IPS-18a (cell line): Measurements from ENCODE around the gene LHB.

Source experiments
- H3K27ac ChIP-seq: one replicate; pipeline ENCODE4 v1.5.1; 2013; ENCODE audit warnings: low read length
- H3K27me3 ChIP-seq: one replicate; pipeline ENCODE4 v1.6.1; 2013; ENCODE audit warnings: mild to moderate bottlenecking, low read length; ENCODE audit not compliant: control insufficient read depth, insufficient read depth
- H3K36me3 ChIP-seq: one replicate; pipeline ENCODE4 v1.6.1; 2013; ENCODE audit warnings: low read depth, low read length; ENCODE audit not compliant: control insufficient read depth
- H3K4me1 ChIP-seq: one replicate; pipeline ENCODE4 v1.6.1; 2013; ENCODE audit warnings: low read depth, low read length; ENCODE audit not compliant: control insufficient read depth
- H3K4me3 ChIP-seq: one replicate; pipeline ENCODE4 v1.5.1; 2013; ENCODE audit warnings: low read length
- H3K9ac ChIP-seq: one replicate; pipeline ENCODE4 v1.6.1; 2013; ENCODE audit warnings: mild to moderate bottlenecking, low read length, moderate library complexity
- H3K9me3 ChIP-seq: one replicate; pipeline ENCODE4 v1.6.1; 2013; ENCODE audit warnings: low read depth, low read length; ENCODE audit not compliant: control insufficient read depth

LHB gene

GRCh38 chr19:48968813-48969218, 48.1 kb downstream of the LHB start:
- Histone ChIP-seq H3K36me3 (peaks cover 17% of the 10 kb centered on the region), H3K27me3 (no peaks in the 10 kb centered on the region), H3K4me3 (no peak overlapping the region), H3K9me3 (no peaks in the 10 kb centered on the region), H3K4me1 (peaks cover 8% of the 10 kb centered on the region), H3K9ac (no peak overlapping the region), H3K27ac (no peak overlapping the region)

DNA sequence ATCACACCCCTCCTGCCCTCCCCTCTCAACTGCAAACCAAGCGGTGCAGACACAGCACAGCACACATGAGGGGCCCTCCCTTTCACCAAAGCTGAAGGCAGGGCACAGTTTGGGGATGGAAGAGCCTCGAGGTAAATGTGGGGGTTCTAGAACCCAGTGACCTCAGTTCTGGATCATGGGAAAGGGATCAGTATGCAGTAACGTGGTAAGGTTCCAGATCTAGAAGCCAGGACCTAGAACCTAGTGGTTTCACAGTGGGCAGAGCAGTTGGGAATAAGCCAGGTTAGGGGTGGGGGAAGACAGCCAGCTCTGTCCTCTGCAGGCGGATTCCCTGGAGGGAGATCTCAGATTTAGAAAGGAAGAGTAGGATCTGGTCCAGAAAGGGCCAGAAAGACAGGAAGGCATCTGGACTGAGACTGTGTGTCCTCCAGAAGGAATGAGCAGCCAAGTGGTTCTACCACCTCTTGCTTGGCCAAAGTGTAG, 48.7 kb downstream of the LHB start:
- Histone ChIP-seq H3K27me3 (no peaks in the 10 kb centered on the region), H3K9me3 (no peaks in the 10 kb centered on the region), H3K9ac (no peak overlapping the region), H3K4me1 (peaks cover 13% of the 10 kb centered on the region), H3K36me3 (peaks cover 15% of the 10 kb centered on the region), H3K27ac (no peak overlapping the region), H3K4me3 (no peak overlapping the region)

GRCh38 chr19:48967346-48968178, 49.3 kb downstream of the LHB start:
- Histone ChIP-seq H3K9ac (no peak overlapping the region), H3K9me3 (no peaks in the 10 kb centered on the region), H3K27me3 (no peaks in the 10 kb centered on the region), H3K27ac (no peak overlapping the region), H3K4me1 (peaks cover 14% of the 10 kb centered on the region), H3K4me3 (no peak overlapping the region), H3K36me3 (peaks cover 15% of the 10 kb centered on the region)

DNA sequence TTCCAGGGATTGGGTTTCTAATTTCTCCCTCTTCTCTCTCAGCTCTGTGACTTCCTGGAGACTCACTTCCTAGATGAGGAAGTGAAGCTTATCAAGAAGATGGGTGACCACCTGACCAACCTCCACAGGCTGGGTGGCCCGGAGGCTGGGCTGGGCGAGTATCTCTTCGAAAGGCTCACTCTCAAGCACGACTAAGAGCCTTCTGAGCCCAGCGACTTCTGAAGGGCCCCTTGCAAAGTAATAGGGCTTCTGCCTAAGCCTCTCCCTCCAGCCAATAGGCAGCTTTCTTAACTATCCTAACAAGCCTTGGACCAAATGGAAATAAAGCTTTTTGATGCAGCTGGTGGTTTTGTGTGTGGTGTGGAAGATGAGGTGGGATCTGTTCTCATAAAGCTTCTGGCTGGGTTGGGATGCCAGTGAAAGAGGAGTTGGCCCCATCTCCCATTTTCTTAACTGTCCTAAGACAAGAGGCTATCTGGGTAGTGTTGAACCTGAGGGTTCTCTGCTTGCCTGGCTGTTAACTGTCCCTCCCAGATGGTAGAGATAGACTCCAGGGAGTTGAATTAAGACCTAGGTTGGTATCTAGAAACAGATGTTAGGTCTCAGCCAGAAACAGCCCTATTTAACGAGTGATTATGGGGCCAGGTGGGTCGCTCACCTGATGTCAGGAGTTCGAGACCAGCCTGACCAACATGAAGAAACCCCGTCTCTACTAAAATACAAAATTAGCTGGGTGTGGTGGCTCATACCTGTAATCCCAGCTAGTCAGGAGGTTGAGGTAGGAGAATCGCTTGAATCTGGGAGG, 50.1 kb downstream of the LHB start:
- Histone ChIP-seq H3K9ac (no peak overlapping the region), H3K9me3 (no peaks in the 10 kb centered on the region), H3K36me3 (peaks cover 15% of the 10 kb centered on the region), H3K4me1 (peaks cover 14% of the 10 kb centered on the region), H3K27ac (no peak overlapping the region), H3K27me3 (no peaks in the 10 kb centered on the region), H3K4me3 (peak overlapping the region; percentile 95)
